K562 (cell line): ENCODE results near the gene ANGEL2. TPM values are rescaled to one million over a fixed set of nuclear protein-coding genes. Genes with fewer than 3 reads are reported as not detected.

ENCODE experiments used
- BACH1 ChIP-seq: fragments of 200-800 bp; sonication (Bioruptor generic); IDR thresholded peaks from 2 replicates; pipeline ENCODE4 v1.6.1; 2016; ENCODE audit warnings: missing genetic modification characterization, missing compliant biosample characterization
- C11orf30 ChIP-seq: fragments of 450-650 bp; IDR thresholded peaks from 2 replicates; pipeline ENCODE4 v1.6.1; 2016; ENCODE audit warnings: low read depth, mild to moderate bottlenecking
- CEBPG ChIP-seq, 3 experiments: fragments of 200-800 bp in 1 of 3; sonication (Bioruptor generic) in 1 of 3; sonication (generic) in 1 of 3; formaldehyde crosslinking in 1 of 3; IDR thresholded peaks in 2 of 3; conservative IDR thresholded peaks in 1 of 3; 2 replicates each; pipeline versions ENCODE4 v1.6.1 to v1.8.0; 2016 to 2022; ENCODE audit warnings: missing compliant biosample characterization in 2 of 3, missing genetic modification characterization in 2 of 3, mild to moderate bottlenecking in 1 of 3, missing genetic modification reagents in 1 of 3
- CHD1 ChIP-seq: fragments of 200-600 bp; sonication (generic); IDR thresholded peaks from one replicate; pipeline ENCODE4 v1.6.1; 2012; ENCODE audit warnings: mild to moderate bottlenecking, moderate library complexity, low read length, inconsistent platforms
- DACH1 ChIP-seq: fragments of 450-650 bp; IDR thresholded peaks from 2 replicates; pipeline ENCODE4 v1.6.1; 2018; ENCODE audit not compliant: partially characterized antibody
- FIP1L1 ChIP-seq: fragments of 200-400 bp; formaldehyde crosslinking; IDR thresholded peaks from 2 replicates; pipeline ENCODE4 v1.6.1; 2018; ENCODE audit warnings: mild to moderate bottlenecking, low read depth, low read length; ENCODE audit not compliant: poor library complexity, severe bottlenecking
- FOXA3 ChIP-seq, 2 experiments: fragments of 450-650 bp in 1 of 2; sonication (generic) in 1 of 2; formaldehyde crosslinking; IDR thresholded peaks in 1 of 2; conservative IDR thresholded peaks in 1 of 2; 2 replicates each; pipeline versions ENCODE4 v1.4.0 to v1.8.0; 2020 to 2022; ENCODE audit warnings: mild to moderate bottlenecking in 2 of 2, missing genetic modification reagents in 1 of 2
- KHSRP ChIP-seq: fragments of 450-650 bp; IDR thresholded peaks from 2 replicates; pipeline ENCODE4 v1.6.1; 2017
- LARP7 ChIP-seq: fragments of 450-650 bp; IDR thresholded peaks from 2 replicates; pipeline ENCODE4 v1.6.1; 2016
- LEF1 ChIP-seq: fragments of 450-650 bp; IDR thresholded peaks from 2 replicates; pipeline ENCODE4 v1.6.1; 2016; ENCODE audit warnings: mild to moderate bottlenecking
- NCOA4 ChIP-seq: fragments of 450-650 bp; IDR thresholded peaks from 2 replicates; pipeline ENCODE4 v1.6.1; 2018; ENCODE audit warnings: mild to moderate bottlenecking; ENCODE audit not compliant: partially characterized antibody
- SETDB1 ChIP-seq: IDR thresholded peaks from one replicate; pipeline ENCODE4 v1.6.1; 2012; ENCODE audit warnings: low read length, control low read depth, inconsistent platforms
- TBL1XR1 ChIP-seq, 2 experiments: IDR thresholded peaks; 2 replicates each; pipeline ENCODE4 v1.6.1; 2012; ENCODE audit warnings: improper control_type of control experiment in 2 of 2, low read length in 2 of 2, mild to moderate bottlenecking in 1 of 2
- TEAD1 ChIP-seq, 2 experiments: fragments of 450-650 bp in 1 of 2; sonication (generic) in 1 of 2; formaldehyde crosslinking; IDR thresholded peaks; 2 replicates each; pipeline versions ENCODE4 v1.4.0 to v1.8.0; 2020 to 2022; ENCODE audit warnings: mild to moderate bottlenecking in 2 of 2, missing genetic modification reagents in 1 of 2
- TEAD4 ChIP-seq, 2 experiments: sonication (generic) in 1 of 2; formaldehyde crosslinking in 1 of 2; IDR thresholded peaks; 2 replicates each; pipeline versions ENCODE4 v1.6.1 to v1.8.0; 2012 to 2022; ENCODE audit warnings: borderline replicate concordance in 1 of 2, inconsistent platforms in 1 of 2, low read length in 1 of 2, mild to moderate bottlenecking in 1 of 2, missing genetic modification reagents in 1 of 2
- XRCC3 ChIP-seq: fragments of 450-650 bp; IDR thresholded peaks from 2 replicates; pipeline ENCODE4 v1.6.1; 2017; ENCODE audit warnings: mild to moderate bottlenecking, moderate library complexity
- ZFP1 ChIP-seq: fragments of 450-650 bp; formaldehyde crosslinking; IDR thresholded peaks from 2 replicates; pipeline ENCODE4 v1.4.0; 2020; ENCODE audit warnings: mild to moderate bottlenecking, mixed read lengths
- ZNF146 ChIP-seq: IDR thresholded peaks from one replicate; pipeline ENCODE4 v1.6.1; 2018; ENCODE audit warnings: missing compliant biosample characterization; ENCODE audit not compliant: unreplicated experiment
- ZNF274 ChIP-seq: IDR thresholded peaks from 2 replicates; pipeline ENCODE4 v1.6.1; 2011; ENCODE audit warnings: low read depth, mild to moderate bottlenecking, low read length, moderate library complexity, borderline replicate concordance
- ZNF444 ChIP-seq: fragments of 250-450 bp; sonication (Bioruptor Pico); IDR thresholded peaks from 2 replicates; pipeline ENCODE4 v1.4.0; 2020; ENCODE audit warnings: mild to moderate bottlenecking, moderate library complexity
- ZNF583 ChIP-seq: fragments of 250-450 bp; sonication (Bioruptor Pico); IDR thresholded peaks from 2 replicates; pipeline ENCODE4 v1.4.0; 2020
- polyA plus RNA-seq, 8 experiments: library from polyadenylated mRNA; depleted of rRNA in 4 of 8; stranded (reverse) in 5 of 8; unstranded in 3 of 8; fragments of >200 nt; fragmentation: Nextera tagmentation in 2 of 8; fragmentation: Illumina TruSeq in 1 of 8; extraction: Ambion mirVana in 2 of 8; extraction: Trizol in 1 of 8; gene quantifications; 2 replicates each; pipeline versions ENCODE4 v1.2.1 to v1.2.3, GENCODE V29; 2011 to 2014; ENCODE audit warnings: inconsistent platforms in 1 of 8, missing spikeins in 1 of 8
- total RNA-seq, 7 experiments: library from RNA; depleted of rRNA in 6 of 7; stranded (reverse); fragments of >200 nt in 6 of 7; fragmentation: Illumina TruSeq in 2 of 7; extraction: Trizol in 2 of 7; gene quantifications; 2 replicates each; pipeline versions ENCODE4 v1.2.1 to v1.2.3, GENCODE V29; 2011 to 2021; ENCODE audit warnings: low replicate concordance in 1 of 7
- TF ChIP-seq, protein P1 (sequence below): sonication (generic); formaldehyde crosslinking; IDR thresholded peaks from 2 replicates; pipeline ENCODE4 v1.8.0; 2022; ENCODE audit warnings: mild to moderate bottlenecking, missing genetic modification reagents
- TF ChIP-seq, protein P2 (sequence below): fragments of 250-450 bp; sonication (Bioruptor Pico); IDR thresholded peaks from 2 replicates; pipeline ENCODE4 v1.9.0; 2021; ENCODE audit warnings: mild to moderate bottlenecking, inconsistent platforms
- TF ChIP-seq, protein P3 (sequence below): fragments of 450-650 bp; formaldehyde crosslinking; IDR thresholded peaks from 2 replicates; pipeline ENCODE4 v1.4.0; 2022; ENCODE audit warnings: missing genetic modification characterization
- TF ChIP-seq, protein P4 (sequence below): fragments of 250-450 bp; sonication (Bioruptor Pico); IDR thresholded peaks from 2 replicates; pipeline ENCODE4 v1.5.0; 2020; ENCODE audit warnings: mild to moderate bottlenecking, borderline replicate concordance

ANGEL2 gene
- total and polyA plus RNA-seq, 9 of the 15 experiments (the other 6 are each of a cell fraction or from before 2014, with no cell fraction given), result 6.8 to 34.6 (median 26.2) TPM

DNA sequence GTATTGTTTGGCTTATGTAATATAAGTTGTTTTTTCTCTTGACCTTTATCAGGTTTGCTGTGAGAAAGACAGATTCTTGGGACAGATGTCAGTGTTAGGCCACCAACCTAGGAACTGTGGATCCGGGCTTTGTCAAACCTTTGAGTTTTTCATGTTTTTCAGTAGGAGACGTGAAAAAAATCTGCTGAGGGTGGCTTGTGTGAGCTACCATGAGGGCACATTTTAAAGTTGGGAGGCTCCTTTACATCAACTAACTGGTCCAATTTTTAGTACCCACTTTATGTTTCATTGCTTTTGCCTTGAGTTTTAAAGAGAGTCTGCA, 36.2 kb upstream of the ANGEL2 start (continued):
- TF ChIP-seq CHD1 (no peak), ZFP1 (no peak), LEF1 (no peak), LARP7 (no peak), BACH1 (peak; percentile 70; the same call in 1 of the 2 replicates), C11orf30 (no peak), CEBPG (CRISPR knock-in tag; IDR thresholded peaks at IDR 0.05) (no peak), CEBPG (tag; conservative IDR thresholded peaks at IDR 0.05 in 1 of 2, IDR thresholded peaks at IDR 0.05 in 1 of 2) (peak in 1 of 2 experiments; percentile 24; a peak in 1 of 4 replicates), XRCC3 (no peak), ZNF146 (CRISPR knock-in tag) (no peak), SETDB1 (no peak), ZNF444 (no peak), FIP1L1 (no peak), TEAD4 (IDR thresholded peaks at IDR 0.05; ENCODE audit: low read length) (no peak), TEAD4 (CRISPR knock-in tag; IDR thresholded peaks at IDR 0.05; ENCODE audit: borderline replicate concordance) (no peak), FOXA3 (CRISPR knock-in tag; conservative IDR thresholded peaks at IDR 0.05 in 1 of 2, IDR thresholded peaks at IDR 0.05 in 1 of 2) (peak in 1 of 2 experiments; percentile 50; a peak in 1 of 4 replicates), ZNF583 (CRISPR knock-in tag) (no peak), TBL1XR1 (IDR thresholded peaks at IDR 0.05; ENCODE audit: low read length in 2 of 2) (no peak), DACH1 (no peak), KHSRP (peak; percentile 34; the same call in 1 of the 2 replicates), TEAD1 (CRISPR knock-in tag; IDR thresholded peaks at IDR 0.05) (no peak), NCOA4 (no peak), ZNF274 (no peak)
- TF ChIP-seq, protein P1, sequence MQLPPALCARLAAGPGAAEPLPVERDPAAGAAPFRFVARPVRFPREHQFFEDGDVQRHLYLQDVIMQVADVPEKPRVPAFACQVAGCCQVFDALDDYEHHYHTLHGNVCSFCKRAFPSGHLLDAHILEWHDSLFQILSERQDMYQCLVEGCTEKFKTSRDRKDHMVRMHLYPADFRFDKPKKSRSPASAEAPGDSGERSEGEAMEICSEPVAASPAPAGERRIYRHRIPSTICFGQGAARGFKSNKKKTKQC, result no peak
- TF ChIP-seq, protein P2, sequence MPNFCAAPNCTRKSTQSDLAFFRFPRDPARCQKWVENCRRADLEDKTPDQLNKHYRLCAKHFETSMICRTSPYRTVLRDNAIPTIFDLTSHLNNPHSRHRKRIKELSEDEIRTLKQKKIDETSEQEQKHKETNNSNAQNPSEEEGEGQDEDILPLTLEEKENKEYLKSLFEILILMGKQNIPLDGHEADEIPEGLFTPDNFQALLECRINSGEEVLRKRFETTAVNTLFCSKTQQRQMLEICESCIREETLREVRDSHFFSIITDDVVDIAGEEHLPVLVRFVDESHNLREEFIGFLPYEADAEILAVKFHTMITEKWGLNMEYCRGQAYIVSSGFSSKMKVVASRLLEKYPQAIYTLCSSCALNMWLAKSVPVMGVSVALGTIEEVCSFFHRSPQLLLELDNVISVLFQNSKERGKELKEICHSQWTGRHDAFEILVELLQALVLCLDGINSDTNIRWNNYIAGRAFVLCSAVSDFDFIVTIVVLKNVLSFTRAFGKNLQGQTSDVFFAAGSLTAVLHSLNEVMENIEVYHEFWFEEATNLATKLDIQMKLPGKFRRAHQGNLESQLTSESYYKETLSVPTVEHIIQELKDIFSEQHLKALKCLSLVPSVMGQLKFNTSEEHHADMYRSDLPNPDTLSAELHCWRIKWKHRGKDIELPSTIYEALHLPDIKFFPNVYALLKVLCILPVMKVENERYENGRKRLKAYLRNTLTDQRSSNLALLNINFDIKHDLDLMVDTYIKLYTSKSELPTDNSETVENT, result no peak
- TF ChIP-seq, protein P3, sequence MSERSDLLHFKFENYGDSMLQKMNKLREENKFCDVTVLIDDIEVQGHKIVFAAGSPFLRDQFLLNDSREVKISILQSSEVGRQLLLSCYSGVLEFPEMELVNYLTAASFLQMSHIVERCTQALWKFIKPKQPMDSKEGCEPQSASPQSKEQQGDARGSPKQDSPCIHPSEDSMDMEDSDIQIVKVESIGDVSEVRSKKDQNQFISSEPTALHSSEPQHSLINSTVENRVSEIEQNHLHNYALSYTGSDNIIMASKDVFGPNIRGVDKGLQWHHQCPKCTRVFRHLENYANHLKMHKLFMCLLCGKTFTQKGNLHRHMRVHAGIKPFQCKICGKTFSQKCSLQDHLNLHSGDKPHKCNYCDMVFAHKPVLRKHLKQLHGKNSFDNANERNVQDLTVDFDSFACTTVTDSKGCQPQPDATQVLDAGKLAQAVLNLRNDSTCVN (CRISPR knock-in tag), result no peak
- TF ChIP-seq, protein P4, sequence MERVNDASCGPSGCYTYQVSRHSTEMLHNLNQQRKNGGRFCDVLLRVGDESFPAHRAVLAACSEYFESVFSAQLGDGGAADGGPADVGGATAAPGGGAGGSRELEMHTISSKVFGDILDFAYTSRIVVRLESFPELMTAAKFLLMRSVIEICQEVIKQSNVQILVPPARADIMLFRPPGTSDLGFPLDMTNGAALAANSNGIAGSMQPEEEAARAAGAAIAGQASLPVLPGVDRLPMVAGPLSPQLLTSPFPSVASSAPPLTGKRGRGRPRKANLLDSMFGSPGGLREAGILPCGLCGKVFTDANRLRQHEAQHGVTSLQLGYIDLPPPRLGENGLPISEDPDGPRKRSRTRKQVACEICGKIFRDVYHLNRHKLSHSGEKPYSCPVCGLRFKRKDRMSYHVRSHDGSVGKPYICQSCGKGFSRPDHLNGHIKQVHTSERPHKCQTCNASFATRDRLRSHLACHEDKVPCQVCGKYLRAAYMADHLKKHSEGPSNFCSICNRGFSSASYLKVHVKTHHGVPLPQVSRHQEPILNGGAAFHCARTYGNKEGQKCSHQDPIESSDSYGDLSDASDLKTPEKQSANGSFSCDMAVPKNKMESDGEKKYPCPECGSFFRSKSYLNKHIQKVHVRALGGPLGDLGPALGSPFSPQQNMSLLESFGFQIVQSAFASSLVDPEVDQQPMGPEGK (CRISPR knock-in tag), result no peak
